Effector memory CD4-positive, alpha-beta T cell (primary cell): Measurements from ENCODE around the gene CHRM4.
"Not testable (repeated sequence)": the region's sequence is repeated elsewhere in the genome, so short reads cannot be mapped to it uniquely, and the experiment has no call there.

Source experiments
- DNase-seq, 3 donors: peaks; one replicate each; pipeline ENCODE4 v3.0.0-alpha.2; 2020
- H3K27ac ChIP-seq: 2 replicates; pipeline ENCODE4 v1.7.0; 2013; ENCODE audit warnings: mild to moderate bottlenecking, low read length, moderate library complexity; ENCODE audit not compliant: insufficient read depth, poor library complexity, severe bottlenecking
- H3K27me3 ChIP-seq: replicated peaks from 2 replicates; pipeline ENCODE4 v1.7.0; 2013; ENCODE audit warnings: mild to moderate bottlenecking, low read length; ENCODE audit not compliant: insufficient read depth, control insufficient read depth, poor library complexity, severe bottlenecking
- H3K36me3 ChIP-seq: 2 replicates; pipeline ENCODE4 v1.7.0; 2013; ENCODE audit warnings: mild to moderate bottlenecking, low read length, moderate library complexity; ENCODE audit not compliant: control insufficient read depth, insufficient read depth
- H3K4me1 ChIP-seq: 2 replicates; pipeline ENCODE4 v1.7.0; 2013; ENCODE audit warnings: low read length, mild to moderate bottlenecking; ENCODE audit not compliant: control insufficient read depth, insufficient read depth, poor library complexity, severe bottlenecking
- H3K4me3 ChIP-seq: 2 replicates; pipeline ENCODE4 v1.7.0; 2013; ENCODE audit warnings: low read length, low read depth, mild to moderate bottlenecking; ENCODE audit not compliant: insufficient read depth, poor library complexity, severe bottlenecking
- H3K9me3 ChIP-seq: 2 replicates; pipeline ENCODE4 v1.7.0; 2013; ENCODE audit warnings: mild to moderate bottlenecking, low read length, moderate library complexity; ENCODE audit not compliant: control insufficient read depth

CHRM4 gene

GRCh38 chr11:46381819-46382645, 9.5 kb downstream of the CHRM4 start:
- no peak overlapping the region for H3K27ac ChIP-seq
- peaks cover 15% of the 10 kb centered on the region for H3K36me3 ChIP-seq
- peaks cover 11% of the 10 kb centered on the region for H3K4me1 ChIP-seq
- no peak for DNase-seq
- peak overlapping the region; percentile 60 for H3K4me3 ChIP-seq
- no peaks in the 10 kb centered on the region for H3K9me3 ChIP-seq
- H3K27me3 ChIP-seq = peaks cover 17% of the 10 kb centered on the region

- H3K4me3 ChIP-seq = peak within 1 kb of the TSS; percentile 88
- peak within 1 kb of the TSS; percentile 60 for H3K27ac ChIP-seq
- no peak for DNase-seq
- H3K9me3 ChIP-seq = no peaks in the 10 kb centered on the region
- H3K27me3 ChIP-seq = peaks cover 17% of the 10 kb centered on the region
- peaks cover 23% of the 10 kb centered on the region for H3K36me3 ChIP-seq
- H3K4me1 ChIP-seq = peaks cover 11% of the 10 kb centered on the region
Measured at GRCh38 chr11:46381048-46381818, 10.3 kb downstream of the CHRM4 start, which contains the start of gene MDK. TSS of gene MDK (plus strand) at chr11:46381669. CDS start at chr11:46382058, 389 bp downstream.

GRCh38 chr11:46380340-46381047, 11.1 kb downstream of the CHRM4 start:
- Histone ChIP-seq H3K4me1 (peaks cover 11% of the 10 kb centered on the region), H3K27ac (peak overlapping the region; percentile 60), H3K36me3 (peaks cover 30% of the 10 kb centered on the region), H3K27me3 (peaks cover 17% of the 10 kb centered on the region), H3K9me3 (no peaks in the 10 kb centered on the region), H3K4me3 (peak overlapping the region; percentile 88)
- DNase-seq = peak; percentile 14 to 43 (median 27)

- H3K27me3 ChIP-seq = peaks cover 17% of the 10 kb centered on the region
- not testable (repeated sequence) for DNase-seq, H3K4me3 ChIP-seq, H3K9me3 ChIP-seq, H3K27ac ChIP-seq
- peaks cover 38% of the 10 kb centered on the region for H3K36me3 ChIP-seq
- peaks cover 11% of the 10 kb centered on the region for H3K4me1 ChIP-seq
Measured at GRCh38 chr11:46379482-46380293, 11.9 kb downstream of the CHRM4 start.

- H3K36me3 ChIP-seq = peaks cover 46% of the 10 kb centered on the region
- no peak overlapping the region for H3K27ac ChIP-seq
- H3K4me1 ChIP-seq = peaks cover 11% of the 10 kb centered on the region
- peaks cover 17% of the 10 kb centered on the region for H3K27me3 ChIP-seq
- no peak for DNase-seq
- H3K9me3 ChIP-seq = no peaks in the 10 kb centered on the region
- H3K4me3 ChIP-seq = no peak overlapping the region
Measured at GRCh38 chr11:46378811-46379481, 12.6 kb downstream of the CHRM4 start.

- H3K36me3 ChIP-seq = peaks cover 51% of the 10 kb centered on the region
- H3K27ac ChIP-seq = no peak overlapping the region
- no peak overlapping the region for H3K4me3 ChIP-seq
- peaks cover 11% of the 10 kb centered on the region for H3K27me3 ChIP-seq
- peaks cover 11% of the 10 kb centered on the region for H3K4me1 ChIP-seq
- H3K9me3 ChIP-seq = no peaks in the 10 kb centered on the region
- no peak for DNase-seq
Measured at GRCh38 chr11:46378296-46378695, 13.3 kb downstream of the CHRM4 start.

- H3K4me3 ChIP-seq = no peak overlapping the region
- peaks cover 56% of the 10 kb centered on the region for H3K36me3 ChIP-seq
- H3K27me3 ChIP-seq = peaks cover 6% of the 10 kb centered on the region
- H3K9me3 ChIP-seq = no peaks in the 10 kb centered on the region
- H3K4me1 ChIP-seq = peaks cover 11% of the 10 kb centered on the region
- H3K27ac ChIP-seq = no peak overlapping the region
- no peak for DNase-seq
Measured at GRCh38 chr11:46377831-46378230, 13.7 kb downstream of the CHRM4 start.

GRCh38 chr11:46377290-46377689, 14.3 kb downstream of the CHRM4 start:
- no peak overlapping the region for H3K4me3 ChIP-seq
- H3K27me3 ChIP-seq = peaks cover 1% of the 10 kb centered on the region
- no peak for DNase-seq
- no peaks in the 10 kb centered on the region for H3K9me3 ChIP-seq
- H3K36me3 ChIP-seq = peaks cover 61% of the 10 kb centered on the region
- peaks cover 5% of the 10 kb centered on the region for H3K4me1 ChIP-seq
- H3K27ac ChIP-seq = no peak overlapping the region
